IMR-90 (cell line): ENCODE data around the gene IREB2.

Experiments used
- CEBPB ChIP-seq: IDR thresholded peaks from 2 replicates; pipeline ENCODE4 v1.6.1; 2012; ENCODE audit warnings: low read depth, low read length, improper control_type of control experiment
- CHD1 ChIP-seq: IDR thresholded peaks from 2 replicates; pipeline ENCODE4 v1.6.1; 2012; ENCODE audit warnings: low read depth, low read length, improper control_type of control experiment
- CTCF ChIP-seq: conservative IDR thresholded peaks from 2 replicates; pipeline ENCODE4 v1.5.1; 2012; ENCODE audit warnings: mild to moderate bottlenecking, low read depth, low read length, improper control_type of control experiment
- MAFK ChIP-seq: IDR thresholded peaks from 2 replicates; pipeline ENCODE4 v1.6.1; 2012; ENCODE audit warnings: low read depth, low read length, improper control_type of control experiment
- MXI1 ChIP-seq: IDR thresholded peaks from 2 replicates; pipeline ENCODE4 v1.6.1; 2012; ENCODE audit warnings: low read depth, mild to moderate bottlenecking, low read length, moderate library complexity, borderline replicate concordance
- NFE2L2 ChIP-seq: fragments of 150-350 bp; IDR thresholded peaks from 2 replicates; pipeline ENCODE4 v1.6.1; 2016; ENCODE audit warnings: low read depth, mild to moderate bottlenecking, low read length
- POLR2A ChIP-seq: IDR thresholded peaks from 2 replicates; pipeline ENCODE4 v1.6.1; 2012; ENCODE audit warnings: mild to moderate bottlenecking, low read depth, low read length
- RAD21 ChIP-seq: IDR thresholded peaks from 2 replicates; pipeline ENCODE4 v1.6.1; 2012; ENCODE audit warnings: low read length, improper control_type of control experiment
- RFX5 ChIP-seq: IDR thresholded peaks from 2 replicates; pipeline ENCODE4 v1.8.0; 2012; ENCODE audit warnings: low read depth, mild to moderate bottlenecking, low read length, moderate library complexity
- SMC3 ChIP-seq: fragments of 150-350 bp; IDR thresholded peaks from 2 replicates; pipeline ENCODE4 v1.6.1; 2016; ENCODE audit warnings: low read depth, mild to moderate bottlenecking, antibody characterized with exemption, low read length, moderate library complexity
- TF ChIP-seq, protein P1 (sequence below): fragments of 150-350 bp; IDR thresholded peaks from 2 replicates; pipeline ENCODE4 v1.6.1; 2017; ENCODE audit warnings: mild to moderate bottlenecking, antibody characterized with exemption, low read length, low read depth

DNA sequence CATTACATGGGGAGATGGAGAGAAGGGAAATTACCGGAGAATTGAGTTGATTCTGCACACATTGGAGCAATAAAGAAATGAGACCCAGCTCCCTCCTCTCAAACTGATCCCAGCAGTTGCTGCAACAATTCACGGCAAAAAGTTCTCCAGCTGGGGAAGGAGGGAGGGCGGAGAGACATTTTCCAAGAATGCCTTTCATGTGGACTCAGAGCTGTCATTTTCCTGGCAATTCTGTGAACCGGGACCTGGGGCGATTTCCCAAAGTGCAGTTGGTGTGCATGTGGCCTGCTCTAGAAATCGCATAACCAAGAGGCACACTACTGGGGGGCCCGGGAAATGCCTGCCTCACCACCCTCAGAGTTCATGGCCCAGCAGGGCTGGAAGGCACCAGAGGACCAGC, 48.7 kb upstream of the IREB2 start:
- TF ChIP-seq POLR2A (no peak), SMC3 (no peak), CEBPB (no peak), CTCF (no peak), MAFK (no peak), NFE2L2 (no peak), RFX5 (no peak), MXI1 (no peak), CHD1 (no peak), RAD21 (no peak)
- TF ChIP-seq, protein P1, sequence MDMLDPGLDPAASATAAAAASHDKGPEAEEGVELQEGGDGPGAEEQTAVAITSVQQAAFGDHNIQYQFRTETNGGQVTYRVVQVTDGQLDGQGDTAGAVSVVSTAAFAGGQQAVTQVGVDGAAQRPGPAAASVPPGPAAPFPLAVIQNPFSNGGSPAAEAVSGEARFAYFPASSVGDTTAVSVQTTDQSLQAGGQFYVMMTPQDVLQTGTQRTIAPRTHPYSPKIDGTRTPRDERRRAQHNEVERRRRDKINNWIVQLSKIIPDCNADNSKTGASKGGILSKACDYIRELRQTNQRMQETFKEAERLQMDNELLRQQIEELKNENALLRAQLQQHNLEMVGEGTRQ = no peak
